ELF-1 (cell line): ENCODE measurements around the gene BCL2L12.

Experiments used
- DNase-seq: peaks from one replicate; pipeline ENCODE4 v3.0.0-alpha.2; 2016; ENCODE audit warnings: low read depth, low spot score

BCL2L12 gene

GRCh38 chr19:49664171-49665035, 1.3 kb upstream of the BCL2L12 start:
- peak; percentile 94 for DNase-seq

- DNase-seq, result no peak
These were observed 740 bp upstream of the BCL2L12 start for GRCh38 chr19:49665036-49665350.

GRCh38 chr19:49666120-49666444, 349 bp downstream of the BCL2L12 start:
- no peak for DNase-seq

GRCh38 chr19:49667473-49667872, 1.7 kb downstream of the BCL2L12 start:
- no peak for DNase-seq

GRCh38 chr19:49669516-49669915, 3.8 kb downstream of the BCL2L12 start:
- DNase-seq, result no peak

- DNase-seq, result peak; percentile 94
These were observed 6.6 kb downstream of the BCL2L12 start for GRCh38 chr19:49672131-49672919.

GRCh38 chr19:49676136-49676783, 10.5 kb downstream of the BCL2L12 start:
- DNase-seq, result peak; percentile 96

- DNase-seq, result peak; percentile 100
These were observed 11.1 kb downstream of the BCL2L12 start for GRCh38 chr19:49676784-49677230.

- no peak for DNase-seq
These were observed 11.6 kb downstream of the BCL2L12 start, which contains the start of gene PRMT1 for GRCh38 chr19:49677231-49677900. Gene PRMT1, plus strand, starts transcription at chr19:49677271. Its CDS starts 10 bp downstream, at chr19:49677281.

GRCh38 chr19:49677901-49678674, 12.4 kb downstream of the BCL2L12 start:
- peak; percentile 95 for DNase-seq

- DNase-seq, result peak; percentile 27
These were observed 13.4 kb downstream of the BCL2L12 start for GRCh38 chr19:49678985-49679770.

GRCh38 chr19:49679771-49680413, 14.2 kb downstream of the BCL2L12 start:
- no peak for DNase-seq

GRCh38 chr19:49680421-49681351, 15.0 kb downstream of the BCL2L12 start:
- peak; percentile 99 for DNase-seq

GRCh38 chr19:49681830-49682229, 16.1 kb downstream of the BCL2L12 start:
- no peak for DNase-seq

- DNase-seq, result no peak
These were observed 16.5 kb downstream of the BCL2L12 start for GRCh38 chr19:49682274-49682673.

GRCh38 chr19:49683814-49684250, 18.1 kb downstream of the BCL2L12 start:
- DNase-seq, result no peak

- DNase-seq, result peak; percentile 34
These were observed 18.7 kb downstream of the BCL2L12 start for GRCh38 chr19:49684251-49684982.
